NCI-H82 treated with DMSO at 0.1 percent for 48 hours (cell line): ENCODE measurements around the gene EML6.
"Not testable (repeated sequence)": the region's sequence is repeated elsewhere in the genome, so short reads cannot be mapped to it uniquely, and the experiment has no call there.

ENCODE experiments used
- DNase-seq: peaks from one replicate; lab custom pipeline; 2025; ENCODE audit not compliant: unreplicated experiment; lab: John Stamatoyannopoulos, UW

Gene EML6

GRCh38 chr2:54840559-54841468 lies 117.4 kb downstream of the EML6 start:
- DNase-seq, result no peak

- DNase-seq, result not testable (repeated sequence)
These were observed 118.0 kb downstream of the EML6 start for GRCh38 chr2:54841500-54841899.

DNA sequence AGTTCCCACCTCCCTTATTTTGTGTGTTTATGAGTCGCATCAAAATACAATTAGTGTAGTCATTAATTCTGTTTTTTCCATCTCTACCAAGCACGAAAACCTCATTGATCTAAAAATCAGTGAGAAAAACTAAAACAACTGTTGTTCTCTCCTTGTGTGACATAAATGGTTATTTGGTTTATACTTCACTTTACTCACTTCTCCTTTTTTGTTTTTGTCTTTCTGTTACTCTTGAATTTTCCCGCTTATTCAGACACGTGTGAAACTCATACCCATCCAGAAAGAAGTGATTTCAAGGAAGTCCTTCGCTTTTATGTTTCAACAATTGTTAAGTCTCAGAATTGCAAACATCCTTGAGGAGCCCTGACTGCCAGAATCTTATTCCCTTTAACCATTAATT lies 121.6 kb downstream of the EML6 start:
- no peak for DNase-seq

- no peak for DNase-seq
These were observed 122.1 kb downstream of the EML6 start for GRCh38 chr2:54845514-54845913.

- DNase-seq, result no peak
These were observed 127.0 kb downstream of the EML6 start for GRCh38 chr2:54850171-54851122.

DNA sequence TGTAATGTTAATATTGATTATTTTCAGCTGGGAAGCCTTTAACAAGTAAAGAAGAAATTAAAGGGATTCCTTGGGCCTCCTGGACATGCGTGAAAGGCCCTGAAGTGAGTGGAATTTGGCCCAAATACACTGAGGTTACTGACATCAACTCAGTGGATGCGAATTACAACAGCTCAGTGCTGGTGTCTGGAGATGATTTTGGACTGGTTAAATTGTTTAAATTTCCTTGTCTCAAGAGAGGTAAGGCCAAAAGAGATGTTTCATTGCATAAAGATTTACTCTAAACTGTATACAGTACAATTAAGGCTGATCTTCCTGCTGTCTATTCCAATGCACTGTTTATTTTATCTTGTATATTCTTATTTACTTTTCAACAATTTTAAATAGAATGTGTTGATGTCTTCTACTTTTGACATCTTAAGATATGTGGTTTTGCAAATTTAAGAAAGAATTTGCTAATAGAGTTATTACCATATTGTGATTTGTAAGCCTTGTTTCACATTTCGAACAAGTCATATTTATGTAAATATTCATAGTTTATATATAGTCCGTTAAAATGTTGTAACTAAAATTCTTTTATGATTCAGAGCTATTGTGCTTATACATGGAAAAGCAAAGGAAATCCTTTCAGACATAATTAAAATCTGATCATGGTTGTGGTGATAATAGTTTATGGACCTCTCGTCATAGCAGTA lies 130.3 kb downstream of the EML6 start:
- no peak for DNase-seq

DNA sequence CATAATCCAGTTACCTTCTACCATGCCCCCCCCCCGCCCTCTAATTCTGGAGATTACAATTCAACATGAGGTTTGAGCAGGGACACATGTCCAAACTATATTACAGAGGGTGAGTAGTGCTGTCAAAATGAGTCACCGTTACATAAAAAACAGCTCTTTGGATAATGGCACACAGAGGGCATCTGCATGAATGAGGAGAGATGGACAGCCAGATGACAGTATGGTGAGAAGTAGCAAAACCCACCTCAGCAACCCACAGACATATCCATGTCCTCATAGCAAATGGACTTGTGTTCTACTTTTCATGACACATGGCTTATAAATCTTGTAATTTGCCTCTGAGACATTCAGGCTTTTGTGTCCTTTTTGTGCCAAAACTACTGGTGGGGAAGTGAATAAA lies 132.0 kb downstream of the EML6 start:
- DNase-seq, result no peak

GRCh38 chr2:54858021-54858681 lies 134.7 kb downstream of the EML6 start:
- no peak for DNase-seq

DNA sequence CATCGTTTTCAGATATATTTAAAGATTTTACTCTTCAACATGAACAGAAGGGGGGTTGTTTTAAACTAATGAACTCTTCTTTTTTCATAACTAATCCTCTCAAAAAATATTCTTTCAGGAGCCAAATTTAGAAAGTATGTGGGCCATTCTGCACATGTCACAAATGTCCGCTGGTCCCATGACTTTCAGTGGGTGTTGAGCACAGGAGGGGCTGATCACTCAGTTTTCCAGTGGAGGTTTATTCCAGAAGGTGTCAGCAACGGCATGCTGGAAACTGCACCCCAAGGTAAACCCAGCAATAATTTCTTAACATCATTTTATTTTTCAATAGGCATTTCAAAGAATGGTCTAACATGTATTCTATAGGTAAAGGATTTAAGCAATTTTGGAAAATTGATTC lies 136.0 kb downstream of the EML6 start:
- DNase-seq, result no peak

DNA sequence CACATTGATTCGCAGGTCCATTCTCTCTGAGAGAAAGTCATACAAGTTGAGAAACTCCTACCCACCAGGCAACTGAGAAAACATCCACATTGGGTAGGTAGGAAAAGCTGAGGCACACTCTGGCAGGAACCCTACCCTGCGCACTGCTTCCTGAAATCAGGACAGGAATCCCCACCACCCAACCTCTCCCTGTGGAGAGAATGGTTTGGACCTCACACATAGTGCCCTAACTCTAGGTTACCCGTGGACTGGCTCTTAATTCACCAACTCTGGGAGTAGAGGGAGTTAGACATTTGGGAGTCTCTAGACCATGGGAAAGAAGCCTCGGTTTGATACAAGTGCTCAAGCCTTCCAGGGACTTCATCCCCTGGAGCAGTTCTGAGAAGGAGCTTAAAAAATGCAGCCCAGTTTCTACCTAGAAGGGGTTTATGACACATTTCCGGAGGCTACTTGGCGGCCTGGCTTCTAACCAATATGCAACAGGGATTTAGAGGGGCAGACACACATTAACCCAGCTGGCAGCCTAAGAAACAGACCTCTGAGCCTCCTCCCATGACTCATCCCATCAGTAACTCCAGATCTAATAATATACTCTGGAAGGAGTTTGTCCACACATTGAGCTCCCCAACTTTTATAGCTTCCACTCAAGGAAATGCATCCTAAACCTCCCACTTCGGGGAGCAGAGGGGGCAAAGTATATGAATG lies 136.7 kb downstream of the EML6 start:
- no peak for DNase-seq

DNA sequence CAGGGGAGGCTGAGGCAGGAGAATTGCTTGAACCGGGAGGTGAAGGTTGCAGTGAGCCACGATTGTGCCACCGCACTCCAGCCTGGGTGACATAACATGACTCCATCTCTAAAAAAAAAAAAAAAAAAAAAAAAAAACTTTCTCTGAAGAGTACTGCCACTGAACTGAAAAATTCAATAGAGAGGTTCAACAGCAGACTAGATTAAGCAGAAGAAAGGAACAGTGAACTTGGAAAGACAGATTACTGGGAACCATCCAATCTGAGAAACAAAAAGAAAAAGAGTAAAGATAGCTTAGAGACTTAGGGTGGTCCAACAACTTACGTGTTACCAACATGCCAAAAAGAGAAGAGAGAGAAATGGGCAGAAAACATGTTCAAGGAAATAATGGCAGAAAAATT lies 138.8 kb downstream of the EML6 start:
- no peak for DNase-seq

- no peak for DNase-seq
These were observed 139.3 kb downstream of the EML6 start for GRCh38 chr2:54862742-54863141.

DNA sequence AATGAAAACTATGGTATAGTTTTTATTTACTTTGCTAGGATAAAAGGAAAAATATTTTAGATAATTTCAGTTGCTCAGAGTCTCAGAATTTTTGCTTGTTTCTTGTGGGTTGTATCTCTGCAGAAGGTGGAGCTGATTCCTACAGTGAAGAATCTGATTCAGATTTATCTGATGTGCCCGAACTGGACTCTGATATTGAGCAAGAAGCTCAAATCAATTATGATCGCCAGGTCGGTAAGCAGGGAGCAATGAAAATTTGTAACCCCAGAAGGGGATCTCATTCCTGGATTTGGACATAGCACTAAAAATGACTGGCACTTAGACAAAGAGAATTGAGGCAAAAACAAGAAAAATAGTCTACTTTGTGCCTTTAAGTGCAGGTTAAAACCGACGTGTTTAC lies 140.2 kb downstream of the EML6 start:
- DNase-seq, result no peak

GRCh38 chr2:54864096-54864495 lies 140.6 kb downstream of the EML6 start:
- peak; percentile 17 for DNase-seq

GRCh38 chr2:54864727-54865126 lies 141.3 kb downstream of the EML6 start:
- DNase-seq, result no peak

GRCh38 chr2:54866179-54866578 lies 142.7 kb downstream of the EML6 start:
- no peak for DNase-seq

DNA sequence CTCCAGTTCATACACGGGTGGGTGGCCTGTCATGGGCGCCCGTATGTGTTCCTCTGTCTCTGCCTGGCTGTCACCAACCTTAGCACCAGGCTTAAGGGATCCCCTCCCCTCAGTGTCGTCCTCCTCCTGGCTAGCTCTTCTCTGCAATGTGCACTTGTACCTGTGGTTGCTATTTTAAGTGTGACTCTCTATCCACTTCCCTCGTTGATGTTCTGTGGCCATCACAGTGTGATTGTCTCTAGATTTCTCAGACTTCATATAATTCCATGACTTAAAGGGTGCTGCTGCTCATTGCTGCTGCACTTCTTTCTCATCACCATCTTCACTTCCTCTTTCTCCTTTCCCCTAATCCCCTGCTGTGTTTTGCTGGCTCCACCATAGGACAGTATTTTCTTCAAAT lies 143.4 kb downstream of the EML6 start:
- DNase-seq, result no peak

GRCh38 chr2:54867457-54867856 lies 144.0 kb downstream of the EML6 start:
- no peak for DNase-seq

GRCh38 chr2:54871457-54872107 lies 148.1 kb downstream of the EML6 start:
- DNase-seq, result peak; percentile 26

DNA sequence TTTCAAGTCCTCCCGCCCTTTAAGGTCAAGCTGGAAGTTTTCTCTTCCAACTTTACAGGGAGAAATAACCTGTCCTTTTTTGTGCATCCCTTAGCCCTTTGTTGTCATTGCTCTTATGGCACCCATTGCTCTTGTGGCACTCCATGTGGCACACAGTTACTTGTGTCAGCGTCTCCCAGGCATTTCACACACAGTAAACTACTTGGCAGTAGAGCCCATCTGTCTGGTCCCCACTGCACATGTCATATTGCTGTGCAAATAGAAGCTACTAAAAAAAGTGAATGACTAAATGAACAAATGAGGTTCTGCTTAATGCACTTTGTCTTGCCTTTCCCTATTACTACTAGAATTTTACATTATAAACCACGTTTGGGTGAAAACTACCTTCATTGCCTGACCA lies 149.3 kb downstream of the EML6 start:
- DNase-seq, result no peak
